Metanephros (tissue), 2 donors: ENCODE data around the gene CYP2C8. TPM values are rescaled to one million over a fixed set of nuclear protein-coding genes. Genes with fewer than 3 reads are reported as not detected.

Source experiments
- small RNA-seq: library from RNA; depleted of rRNA; stranded (forward); fragments of <200 nt; gene quantifications from one replicate; pipeline ENCODE3, GENCODE V24; 2014; ENCODE audit warnings: low replicate concordance
- total RNA-seq: library from RNA; depleted of rRNA; stranded (reverse); fragments of >200 nt; gene quantifications from one replicate; pipeline ENCODE4 v1.2.3, GENCODE V29; 2014

The CYP2C8 gene
- 1.1 TPM for total RNA-seq

GRCh38 chr10:95069286-95069685 lies at the start of gene CYP2C8:
Gene CYP2C8, minus strand, starts transcription at chr10:95069497. Its CDS starts 95 bp downstream, at chr10:95069402.

Small RNA genes lying within 50 kb of the gene (small RNA-seq; reads per million reads assigned to genes)
- not detected for gene CYP2C60P

Other genes starting within 250 kb of the CYP2C8 start
- gene CYP2C9, start 130.8 kb downstream of the CYP2C8 start, total RNA-seq, result 2.9 TPM
- gene ACSM6, start 124.7 kb upstream of the CYP2C8 start, total RNA-seq, result 0.12 TPM
- gene PDLIM1, start 221.5 kb upstream of the CYP2C8 start, total RNA-seq, result 27.2 TPM